ENCODE measurements around the gene NES. TPM values are rescaled to one million over a fixed set of nuclear protein-coding genes. Genes with fewer than 3 reads are reported as not detected.

NES gene
- total RNA-seq, 2 donors from 2014 or later = 65.8 to 103 TPM

GRCh38 chr1:156700736-156701531, 23.7 kb upstream of the NES start:
- no peak for TF ChIP-seq CTCF (conservative IDR thresholded peaks at IDR 0.05)
- Histone ChIP-seq H3K9ac (ENCODE audit: extremely low read depth, low read length, poor library complexity, severe bottlenecking) (no peak overlapping the region), H3K4me1 (ENCODE audit: control insufficient read depth, insufficient read depth, low read length) (peaks cover 6% of the 10 kb centered on the region), H3K4me3 (ENCODE audit: low read length) (no peak overlapping the region), H3K36me3 (ENCODE audit: control insufficient read depth, insufficient read depth, low read length) (peaks cover 14% of the 10 kb centered on the region), H3K27ac (ENCODE audit: low read depth, low read length) (no peak overlapping the region), H3K27me3 (ENCODE audit: control insufficient read depth, insufficient read depth, low read length, poor library complexity, severe bottlenecking) (no peaks in the 10 kb centered on the region), H3K9me3 (ENCODE audit: control insufficient read depth, low read length) (no peaks in the 10 kb centered on the region)
- Mint-ChIP-seq H3K9me3 (no peaks in the 10 kb centered on the region), H3K4me1 (peaks cover 34% of the 10 kb centered on the region), H3K4me3 (peak overlapping the region; percentile 72), H3K27ac (no peak overlapping the region), H3K27me3 (ENCODE audit: insufficient read depth) (peaks cover 75% of the 10 kb centered on the region), H3K36me3 (ENCODE audit: low read depth) (peaks cover 46% of the 10 kb centered on the region)
- WGBS, 2 experiments (ENCODE audit: insufficient coverage in 1 of 2, insufficient read length in 1 of 2) = 85 to 89% methylated on average over 3 to 7 of the region's 8 CpGs
- no peak for DNase-seq

GRCh38 chr1:156698995-156699394, 21.8 kb upstream of the NES start:
- Mint-ChIP-seq H3K4me3 (no peak overlapping the region), H3K27ac (no peak overlapping the region), H3K4me1 (peaks cover 36% of the 10 kb centered on the region), H3K9me3 (no peaks in the 10 kb centered on the region), H3K27me3 (ENCODE audit: insufficient read depth) (peaks cover 57% of the 10 kb centered on the region), H3K36me3 (ENCODE audit: low read depth) (peaks cover 46% of the 10 kb centered on the region)
- TF ChIP-seq CTCF (conservative IDR thresholded peaks at IDR 0.05) = no peak
- Histone ChIP-seq H3K27ac (ENCODE audit: low read depth, low read length) (no peak overlapping the region), H3K9ac (ENCODE audit: extremely low read depth, low read length, poor library complexity, severe bottlenecking) (no peak overlapping the region), H3K4me1 (ENCODE audit: control insufficient read depth, insufficient read depth, low read length) (peaks cover 11% of the 10 kb centered on the region), H3K9me3 (ENCODE audit: control insufficient read depth, low read length) (no peaks in the 10 kb centered on the region), H3K27me3 (ENCODE audit: control insufficient read depth, insufficient read depth, low read length, poor library complexity, severe bottlenecking) (no peaks in the 10 kb centered on the region), H3K4me3 (ENCODE audit: low read length) (no peak overlapping the region), H3K36me3 (ENCODE audit: control insufficient read depth, insufficient read depth, low read length) (peaks cover 14% of the 10 kb centered on the region)
- no peak for DNase-seq
- 92% methylated on average over 1 of the region's 1 CpG; no CpG with 5 or more reads in 1 of the 2 experiments for WGBS, 2 experiments (ENCODE audit: insufficient coverage in 1 of 2, insufficient read length in 1 of 2)

- 90 to 98% methylated on average over 7 to 8 of the region's 8 CpGs for WGBS, 2 experiments (ENCODE audit: insufficient coverage in 1 of 2, insufficient read length in 1 of 2)
- Histone ChIP-seq H3K4me3 (ENCODE audit: low read length) (no peak overlapping the region), H3K36me3 (ENCODE audit: control insufficient read depth, insufficient read depth, low read length) (peaks cover 14% of the 10 kb centered on the region), H3K4me1 (ENCODE audit: control insufficient read depth, insufficient read depth, low read length) (peaks cover 11% of the 10 kb centered on the region), H3K9ac (ENCODE audit: extremely low read depth, low read length, poor library complexity, severe bottlenecking) (no peak overlapping the region), H3K9me3 (ENCODE audit: control insufficient read depth, low read length) (no peaks in the 10 kb centered on the region), H3K27me3 (ENCODE audit: control insufficient read depth, insufficient read depth, low read length, poor library complexity, severe bottlenecking) (no peaks in the 10 kb centered on the region), H3K27ac (ENCODE audit: low read depth, low read length) (no peak overlapping the region)
- Mint-ChIP-seq H3K9me3 (no peaks in the 10 kb centered on the region), H3K4me1 (peaks cover 36% of the 10 kb centered on the region), H3K36me3 (ENCODE audit: low read depth) (peaks cover 41% of the 10 kb centered on the region), H3K4me3 (no peak overlapping the region), H3K27me3 (ENCODE audit: insufficient read depth) (peaks cover 42% of the 10 kb centered on the region), H3K27ac (no peak overlapping the region)
- TF ChIP-seq CTCF (conservative IDR thresholded peaks at IDR 0.05) = no peak
- DNase-seq = no peak
Measured at GRCh38 chr1:156697481-156697880, 20.3 kb upstream of the NES start.

All from endodermal cell (in vitro differentiated cells).